HEK293 (cell line): ENCODE measurements around the gene TLE2.

Experiments
- GFI1B ChIP-seq: fragments of 450-650 bp; formaldehyde crosslinking; IDR thresholded peaks from 2 replicates; pipeline ENCODE4 v1.5.1; 2016; ENCODE audit warnings: missing biosample characterization, missing genetic modification characterization
- MEIS1 ChIP-seq: sonication (generic); formaldehyde crosslinking; IDR thresholded peaks from 2 replicates; pipeline ENCODE4 v1.8.1; 2022; ENCODE audit warnings: missing genetic modification reagents, mild to moderate bottlenecking, borderline replicate concordance
- REPIN1 ChIP-seq: fragments of 450-650 bp; formaldehyde crosslinking; IDR thresholded peaks from 2 replicates; pipeline ENCODE4 v1.5.1; 2017; ENCODE audit warnings: missing biosample characterization, missing genetic modification characterization, low read depth
- ZBTB1 ChIP-seq: fragments of 450-650 bp; formaldehyde crosslinking; IDR thresholded peaks from 2 replicates; pipeline ENCODE4 v1.5.1; 2016; ENCODE audit warnings: missing biosample characterization, missing genetic modification characterization
- ZBTB17 ChIP-seq: fragments of 450-650 bp; formaldehyde crosslinking; IDR thresholded peaks from 2 replicates; pipeline ENCODE4 v1.5.1; 2016; ENCODE audit warnings: missing biosample characterization, missing genetic modification characterization
- ZBTB48 ChIP-seq: fragments of 450-650 bp; formaldehyde crosslinking; IDR thresholded peaks from 2 replicates; pipeline ENCODE4 v1.5.1; 2016; ENCODE audit warnings: missing biosample characterization, missing genetic modification characterization
- ZNF133 ChIP-seq: fragments of 450-650 bp; formaldehyde crosslinking; IDR thresholded peaks from 2 replicates; pipeline ENCODE4 v1.5.1; 2016; ENCODE audit warnings: missing biosample characterization, missing genetic modification characterization
- ZNF146 ChIP-seq: fragments of 450-650 bp; formaldehyde crosslinking; IDR thresholded peaks from 2 replicates; pipeline ENCODE4 v1.5.1; 2016; ENCODE audit warnings: missing biosample characterization, missing genetic modification characterization
- ZNF155 ChIP-seq: fragments of 450-650 bp; formaldehyde crosslinking; IDR thresholded peaks from 2 replicates; pipeline ENCODE4 v1.5.1; 2016; ENCODE audit warnings: missing biosample characterization, missing genetic modification characterization
- ZNF175 ChIP-seq: fragments of 450-650 bp; formaldehyde crosslinking; IDR thresholded peaks from 2 replicates; pipeline ENCODE4 v1.5.1; 2016; ENCODE audit warnings: missing biosample characterization, missing genetic modification characterization
- ZNF2 ChIP-seq: fragments of 450-650 bp; formaldehyde crosslinking; IDR thresholded peaks from 2 replicates; pipeline ENCODE4 v1.5.1; 2016; ENCODE audit warnings: missing biosample characterization, missing genetic modification characterization
- ZNF473 ChIP-seq: fragments of 450-650 bp; formaldehyde crosslinking; IDR thresholded peaks from 2 replicates; pipeline ENCODE4 v1.5.1; 2017; ENCODE audit warnings: missing biosample characterization, missing genetic modification characterization
- ZNF501 ChIP-seq: fragments of 450-650 bp; formaldehyde crosslinking; IDR thresholded peaks from 2 replicates; pipeline ENCODE4 v1.5.1; 2016; ENCODE audit warnings: missing biosample characterization, missing genetic modification characterization
- ZNF560 ChIP-seq: fragments of 450-650 bp; formaldehyde crosslinking; IDR thresholded peaks from 2 replicates; pipeline ENCODE4 v1.5.1; 2017; ENCODE audit warnings: missing biosample characterization, missing genetic modification characterization, borderline replicate concordance
- ZNF571 ChIP-seq: fragments of 450-650 bp; formaldehyde crosslinking; IDR thresholded peaks from 2 replicates; pipeline ENCODE4 v1.5.0; 2017; ENCODE audit warnings: missing biosample characterization, missing genetic modification characterization
- ZNF658 ChIP-seq: fragments of 450-650 bp; formaldehyde crosslinking; IDR thresholded peaks from 2 replicates; pipeline ENCODE4; 2016; ENCODE audit warnings: missing biosample characterization, missing genetic modification characterization
- TF ChIP-seq, protein P1 (sequence below): fragments of 450-650 bp; formaldehyde crosslinking; IDR thresholded peaks from 2 replicates; pipeline ENCODE4 v1.5.1; 2016; ENCODE audit warnings: missing biosample characterization, missing genetic modification characterization, borderline replicate concordance
- TF ChIP-seq, protein P2 (sequence below): fragments of 450-650 bp; formaldehyde crosslinking; IDR thresholded peaks from 2 replicates; pipeline ENCODE4 v1.5.1; 2016; ENCODE audit warnings: missing biosample characterization, missing genetic modification characterization
- TF ChIP-seq, protein P3 (sequence below): fragments of 450-650 bp; formaldehyde crosslinking; IDR thresholded peaks from 2 replicates; pipeline ENCODE4 v1.5.1; 2016; ENCODE audit warnings: missing biosample characterization, missing genetic modification characterization
- TF ChIP-seq, protein P4 (sequence below): sonication (generic); formaldehyde crosslinking; IDR thresholded peaks from 2 replicates; pipeline ENCODE4 v1.8.1; 2022; ENCODE audit warnings: mild to moderate bottlenecking, moderate library complexity, missing genetic modification reagents
- TF ChIP-seq, protein P5 (sequence below): fragments of 450-650 bp; formaldehyde crosslinking; IDR thresholded peaks from 2 replicates; pipeline ENCODE4 v1.5.1; 2016; ENCODE audit warnings: missing biosample characterization, missing genetic modification characterization
- TF ChIP-seq, protein P6 (sequence below): fragments of 450-650 bp; formaldehyde crosslinking; IDR thresholded peaks from 2 replicates; pipeline ENCODE4 v1.5.1; 2016; ENCODE audit warnings: missing biosample characterization, missing genetic modification characterization

TLE2 gene

DNA sequence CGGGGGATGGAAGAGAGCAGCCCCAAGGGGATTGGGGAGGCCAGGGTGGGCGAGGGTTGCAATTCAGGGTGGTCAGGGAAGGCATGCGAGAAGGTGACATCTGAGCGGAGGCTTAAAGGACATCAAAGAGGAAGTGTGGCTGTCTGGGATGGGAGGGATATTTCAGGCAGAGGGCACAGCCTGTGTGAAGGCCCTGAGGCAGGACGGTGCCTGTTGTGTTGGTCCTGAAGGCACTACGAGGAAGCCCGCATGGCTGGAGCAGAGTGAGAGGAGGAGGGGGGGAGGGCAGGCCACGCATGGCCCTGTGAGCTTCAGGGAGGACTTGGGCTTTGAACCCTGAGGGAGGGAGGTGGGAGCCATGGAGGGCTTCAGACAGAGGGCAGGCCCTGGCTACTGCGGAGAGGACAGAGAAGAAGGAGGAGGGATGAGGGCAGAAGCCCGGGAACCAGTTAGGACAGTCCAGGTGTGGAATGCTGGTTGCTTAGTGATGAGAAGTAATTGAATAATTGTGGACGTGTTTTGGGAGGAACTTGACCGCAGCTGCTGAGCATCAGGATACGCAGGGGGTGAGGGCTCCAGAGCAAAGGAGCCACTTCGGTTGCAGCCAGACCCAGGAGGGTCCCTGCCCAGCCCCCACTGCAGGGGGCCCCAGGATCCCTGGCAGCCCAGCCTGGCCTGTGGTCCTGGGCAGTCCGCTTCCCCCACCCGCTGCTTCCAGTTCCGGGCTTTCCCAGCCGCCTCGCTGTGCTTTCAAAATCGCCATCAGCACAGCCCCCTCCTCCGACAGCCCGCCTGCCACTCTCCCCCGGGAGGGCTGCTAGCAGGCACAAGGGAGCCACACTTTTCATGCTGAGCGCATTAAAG, 45.5 kb downstream of the TLE2 start (continued):
- no peak for TF ChIP-seq ZNF571
- TF ChIP-seq ZBTB48 (tag by site-specific recombination) = peak; percentile 64; the same call in 1 of the 2 replicates
- peak; percentile 61 for TF ChIP-seq ZNF2 (tag by site-specific recombination)
- TF ChIP-seq, protein P1, sequence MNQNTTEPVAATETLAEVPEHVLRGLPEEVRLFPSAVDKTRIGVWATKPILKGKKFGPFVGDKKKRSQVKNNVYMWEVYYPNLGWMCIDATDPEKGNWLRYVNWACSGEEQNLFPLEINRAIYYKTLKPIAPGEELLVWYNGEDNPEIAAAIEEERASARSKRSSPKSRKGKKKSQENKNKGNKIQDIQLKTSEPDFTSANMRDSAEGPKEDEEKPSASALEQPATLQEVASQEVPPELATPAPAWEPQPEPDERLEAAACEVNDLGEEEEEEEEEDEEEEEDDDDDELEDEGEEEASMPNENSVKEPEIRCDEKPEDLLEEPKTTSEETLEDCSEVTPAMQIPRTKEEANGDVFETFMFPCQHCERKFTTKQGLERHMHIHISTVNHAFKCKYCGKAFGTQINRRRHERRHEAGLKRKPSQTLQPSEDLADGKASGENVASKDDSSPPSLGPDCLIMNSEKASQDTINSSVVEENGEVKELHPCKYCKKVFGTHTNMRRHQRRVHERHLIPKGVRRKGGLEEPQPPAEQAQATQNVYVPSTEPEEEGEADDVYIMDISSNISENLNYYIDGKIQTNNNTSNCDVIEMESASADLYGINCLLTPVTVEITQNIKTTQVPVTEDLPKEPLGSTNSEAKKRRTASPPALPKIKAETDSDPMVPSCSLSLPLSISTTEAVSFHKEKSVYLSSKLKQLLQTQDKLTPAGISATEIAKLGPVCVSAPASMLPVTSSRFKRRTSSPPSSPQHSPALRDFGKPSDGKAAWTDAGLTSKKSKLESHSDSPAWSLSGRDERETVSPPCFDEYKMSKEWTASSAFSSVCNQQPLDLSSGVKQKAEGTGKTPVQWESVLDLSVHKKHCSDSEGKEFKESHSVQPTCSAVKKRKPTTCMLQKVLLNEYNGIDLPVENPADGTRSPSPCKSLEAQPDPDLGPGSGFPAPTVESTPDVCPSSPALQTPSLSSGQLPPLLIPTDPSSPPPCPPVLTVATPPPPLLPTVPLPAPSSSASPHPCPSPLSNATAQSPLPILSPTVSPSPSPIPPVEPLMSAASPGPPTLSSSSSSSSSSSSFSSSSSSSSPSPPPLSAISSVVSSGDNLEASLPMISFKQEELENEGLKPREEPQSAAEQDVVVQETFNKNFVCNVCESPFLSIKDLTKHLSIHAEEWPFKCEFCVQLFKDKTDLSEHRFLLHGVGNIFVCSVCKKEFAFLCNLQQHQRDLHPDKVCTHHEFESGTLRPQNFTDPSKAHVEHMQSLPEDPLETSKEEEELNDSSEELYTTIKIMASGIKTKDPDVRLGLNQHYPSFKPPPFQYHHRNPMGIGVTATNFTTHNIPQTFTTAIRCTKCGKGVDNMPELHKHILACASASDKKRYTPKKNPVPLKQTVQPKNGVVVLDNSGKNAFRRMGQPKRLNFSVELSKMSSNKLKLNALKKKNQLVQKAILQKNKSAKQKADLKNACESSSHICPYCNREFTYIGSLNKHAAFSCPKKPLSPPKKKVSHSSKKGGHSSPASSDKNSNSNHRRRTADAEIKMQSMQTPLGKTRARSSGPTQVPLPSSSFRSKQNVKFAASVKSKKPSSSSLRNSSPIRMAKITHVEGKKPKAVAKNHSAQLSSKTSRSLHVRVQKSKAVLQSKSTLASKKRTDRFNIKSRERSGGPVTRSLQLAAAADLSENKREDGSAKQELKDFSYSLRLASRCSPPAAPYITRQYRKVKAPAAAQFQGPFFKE (tag by site-specific recombination) = no peak
- TF ChIP-seq ZNF473 = no peak
- TF ChIP-seq, protein P2, sequence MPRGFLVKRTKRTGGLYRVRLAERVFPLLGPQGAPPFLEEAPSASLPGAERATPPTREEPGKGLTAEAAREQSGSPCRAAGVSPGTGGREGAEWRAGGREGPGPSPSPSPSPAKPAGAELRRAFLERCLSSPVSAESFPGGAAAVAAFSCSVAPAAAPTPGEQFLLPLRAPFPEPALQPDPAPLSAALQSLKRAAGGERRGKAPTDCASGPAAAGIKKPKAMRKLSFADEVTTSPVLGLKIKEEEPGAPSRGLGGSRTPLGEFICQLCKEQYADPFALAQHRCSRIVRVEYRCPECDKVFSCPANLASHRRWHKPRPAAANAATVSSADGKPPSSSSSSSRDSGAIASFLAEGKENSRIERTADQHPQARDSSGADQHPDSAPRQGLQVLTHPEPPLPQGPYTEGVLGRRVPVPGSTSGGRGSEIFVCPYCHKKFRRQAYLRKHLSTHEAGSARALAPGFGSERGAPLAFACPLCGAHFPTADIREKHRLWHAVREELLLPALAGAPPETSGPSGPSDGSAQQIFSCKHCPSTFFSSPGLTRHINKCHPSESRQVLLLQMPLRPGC = peak; percentile 93; the same call in 1 of the 2 replicates
- TF ChIP-seq GFI1B (tag by site-specific recombination) = peak; percentile 11; the same call in 1 of the 2 replicates
- 0 out of 2 replicates have a peak, but pooled peaks have one; percentile 22 for TF ChIP-seq ZBTB1 (tag by site-specific recombination)
- peak; percentile 68; the same call in 1 of the 2 replicates for TF ChIP-seq ZNF501 (tag by site-specific recombination)
- no peak for TF ChIP-seq REPIN1 (tag by site-specific recombination)
- no peak for TF ChIP-seq ZNF155 (tag by site-specific recombination)
- TF ChIP-seq ZNF133 (tag by site-specific recombination) = no peak; the same call in 1 of the 2 replicates
- TF ChIP-seq, protein P3, sequence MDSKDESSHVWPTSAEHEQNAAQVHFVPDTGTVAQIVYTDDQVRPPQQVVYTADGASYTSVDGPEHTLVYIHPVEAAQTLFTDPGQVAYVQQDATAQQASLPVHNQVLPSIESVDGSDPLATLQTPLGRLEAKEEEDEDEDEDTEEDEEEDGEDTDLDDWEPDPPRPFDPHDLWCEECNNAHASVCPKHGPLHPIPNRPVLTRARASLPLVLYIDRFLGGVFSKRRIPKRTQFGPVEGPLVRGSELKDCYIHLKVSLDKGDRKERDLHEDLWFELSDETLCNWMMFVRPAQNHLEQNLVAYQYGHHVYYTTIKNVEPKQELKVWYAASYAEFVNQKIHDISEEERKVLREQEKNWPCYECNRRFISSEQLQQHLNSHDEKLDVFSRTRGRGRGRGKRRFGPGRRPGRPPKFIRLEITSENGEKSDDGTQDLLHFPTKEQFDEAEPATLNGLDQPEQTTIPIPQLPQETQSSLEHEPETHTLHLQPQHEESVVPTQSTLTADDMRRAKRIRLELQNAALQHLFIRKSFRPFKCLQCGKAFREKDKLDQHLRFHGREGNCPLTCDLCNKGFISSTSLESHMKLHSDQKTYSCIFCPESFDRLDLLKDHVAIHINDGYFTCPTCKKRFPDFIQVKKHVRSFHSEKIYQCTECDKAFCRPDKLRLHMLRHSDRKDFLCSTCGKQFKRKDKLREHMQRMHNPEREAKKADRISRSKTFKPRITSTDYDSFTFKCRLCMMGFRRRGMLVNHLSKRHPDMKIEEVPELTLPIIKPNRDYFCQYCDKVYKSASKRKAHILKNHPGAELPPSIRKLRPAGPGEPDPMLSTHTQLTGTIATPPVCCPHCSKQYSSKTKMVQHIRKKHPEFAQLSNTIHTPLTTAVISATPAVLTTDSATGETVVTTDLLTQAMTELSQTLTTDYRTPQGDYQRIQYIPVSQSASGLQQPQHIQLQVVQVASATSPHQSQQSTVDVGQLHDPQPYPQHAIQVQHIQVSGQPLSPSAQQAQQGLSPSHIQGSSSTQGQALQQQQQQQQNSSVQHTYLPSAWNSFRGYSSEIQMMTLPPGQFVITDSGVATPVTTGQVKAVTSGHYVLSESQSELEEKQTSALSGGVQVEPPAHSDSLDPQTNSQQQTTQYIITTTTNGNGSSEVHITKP (tag by site-specific recombination) = peak; percentile 79
- TF ChIP-seq, protein P4, sequence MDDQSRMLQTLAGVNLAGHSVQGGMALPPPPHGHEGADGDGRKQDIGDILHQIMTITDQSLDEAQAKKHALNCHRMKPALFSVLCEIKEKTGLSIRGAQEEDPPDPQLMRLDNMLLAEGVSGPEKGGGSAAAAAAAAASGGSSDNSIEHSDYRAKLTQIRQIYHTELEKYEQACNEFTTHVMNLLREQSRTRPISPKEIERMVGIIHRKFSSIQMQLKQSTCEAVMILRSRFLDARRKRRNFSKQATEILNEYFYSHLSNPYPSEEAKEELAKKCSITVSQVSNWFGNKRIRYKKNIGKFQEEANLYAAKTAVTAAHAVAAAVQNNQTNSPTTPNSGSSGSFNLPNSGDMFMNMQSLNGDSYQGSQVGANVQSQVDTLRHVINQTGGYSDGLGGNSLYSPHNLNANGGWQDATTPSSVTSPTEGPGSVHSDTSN = peak; percentile 76; the same call in 1 of the 2 replicates
- no peak for TF ChIP-seq ZNF560 (tag by site-specific recombination)
- TF ChIP-seq MEIS1 (CRISPR knock-in tag) = no peak
- peak; percentile 45 for TF ChIP-seq ZBTB17 (tag by site-specific recombination)
- TF ChIP-seq ZNF175 (tag by site-specific recombination) = no peak
- TF ChIP-seq ZNF146 (tag by site-specific recombination) = peak; percentile 49
- TF ChIP-seq, protein P5, sequence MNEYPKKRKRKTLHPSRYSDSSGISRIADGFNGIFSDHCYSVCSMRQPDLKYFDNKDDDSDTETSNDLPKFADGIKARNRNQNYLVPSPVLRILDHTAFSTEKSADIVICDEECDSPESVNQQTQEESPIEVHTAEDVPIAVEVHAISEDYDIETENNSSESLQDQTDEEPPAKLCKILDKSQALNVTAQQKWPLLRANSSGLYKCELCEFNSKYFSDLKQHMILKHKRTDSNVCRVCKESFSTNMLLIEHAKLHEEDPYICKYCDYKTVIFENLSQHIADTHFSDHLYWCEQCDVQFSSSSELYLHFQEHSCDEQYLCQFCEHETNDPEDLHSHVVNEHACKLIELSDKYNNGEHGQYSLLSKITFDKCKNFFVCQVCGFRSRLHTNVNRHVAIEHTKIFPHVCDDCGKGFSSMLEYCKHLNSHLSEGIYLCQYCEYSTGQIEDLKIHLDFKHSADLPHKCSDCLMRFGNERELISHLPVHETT (tag by site-specific recombination) = peak; percentile 84
- TF ChIP-seq, protein P6, sequence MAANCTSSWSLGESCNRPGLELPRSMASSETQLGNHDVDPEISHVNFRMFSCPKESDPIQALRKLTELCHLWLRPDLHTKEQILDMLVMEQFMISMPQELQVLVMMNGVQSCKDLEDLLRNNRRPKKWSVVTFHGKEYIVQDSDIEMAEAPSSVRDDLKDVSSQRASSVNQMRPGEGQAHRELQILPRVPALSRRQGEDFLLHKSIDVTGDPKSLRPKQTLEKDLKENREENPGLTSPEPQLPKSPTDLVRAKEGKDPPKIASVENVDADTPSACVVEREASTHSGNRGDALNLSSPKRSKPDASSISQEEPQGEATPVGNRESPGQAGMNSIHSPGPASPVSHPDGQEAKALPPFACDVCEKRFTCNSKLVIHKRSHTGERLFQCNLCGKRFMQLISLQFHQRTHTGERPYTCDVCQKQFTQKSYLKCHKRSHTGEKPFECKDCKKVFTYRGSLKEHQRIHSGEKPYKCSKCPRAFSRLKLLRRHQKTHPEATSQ = peak; percentile 32
- TF ChIP-seq ZNF658 (tag by site-specific recombination) = no peak
